GM18867 (cell line): Measurements from ENCODE around the gene CCDC74A.
"Not testable (repeated sequence)": the region's sequence is repeated elsewhere in the genome, so short reads cannot be mapped to it uniquely, and the experiment has no call there.

ENCODE experiments used
- ATAC-seq: cut with Tn5 transposase; IDR thresholded peaks from one replicate; pipeline ENCODE4 v1.9.1; 2021; ENCODE audit warnings: mild to moderate bottlenecking, moderate library complexity; ENCODE audit not compliant: unreplicated experiment

The CCDC74A gene

GRCh38 chr2:131498321-131498973, 29.2 kb upstream of the CCDC74A start:
- ATAC-seq: peak; percentile 89

GRCh38 chr2:131503587-131503986, 24.1 kb upstream of the CCDC74A start:
- not testable (repeated sequence) for ATAC-seq

- not testable (repeated sequence) for ATAC-seq
Measured at GRCh38 chr2:131504082-131504750, 23.5 kb upstream of the CCDC74A start.

GRCh38 chr2:131509615-131510014, 18.1 kb upstream of the CCDC74A start:
- no peak for ATAC-seq

GRCh38 chr2:131511291-131511968, 16.3 kb upstream of the CCDC74A start:
- not testable (repeated sequence) for ATAC-seq

- not testable (repeated sequence) for ATAC-seq
Measured at GRCh38 chr2:131511969-131512870, 15.5 kb upstream of the CCDC74A start.

- peak; percentile 68 for ATAC-seq
Measured at GRCh38 chr2:131514408-131515166, 13.1 kb upstream of the CCDC74A start.

GRCh38 chr2:131515235-131515634, 12.5 kb upstream of the CCDC74A start:
- not testable (repeated sequence) for ATAC-seq

- ATAC-seq: no peak
Measured at GRCh38 chr2:131516011-131516410, 11.7 kb upstream of the CCDC74A start.

GRCh38 chr2:131516621-131517020, 11.1 kb upstream of the CCDC74A start:
- ATAC-seq: not testable (repeated sequence)

- ATAC-seq: no peak
Measured at GRCh38 chr2:131517106-131517831, 10.4 kb upstream of the CCDC74A start.

- ATAC-seq: not testable (repeated sequence)
Measured at GRCh38 chr2:131517856-131518255, 9.8 kb upstream of the CCDC74A start.

- not testable (repeated sequence) for ATAC-seq
Measured at GRCh38 chr2:131518531-131518930, 9.2 kb upstream of the CCDC74A start.

GRCh38 chr2:131519466-131519865, 8.2 kb upstream of the CCDC74A start:
- no peak for ATAC-seq

GRCh38 chr2:131519871-131520470, 7.7 kb upstream of the CCDC74A start:
- not testable (repeated sequence) for ATAC-seq

- no peak for ATAC-seq
Measured at GRCh38 chr2:131520526-131520925, 7.2 kb upstream of the CCDC74A start.

GRCh38 chr2:131521524-131521923, 6.2 kb upstream of the CCDC74A start:
- ATAC-seq: not testable (repeated sequence)

GRCh38 chr2:131521961-131522781, 5.5 kb upstream of the CCDC74A start:
- no peak for ATAC-seq
